ENCODE data around the gene SMPD4. TPM values are rescaled to one million over a fixed set of nuclear protein-coding genes. Genes with fewer than 3 reads are reported as not detected.

Gene SMPD4
- total and polyA plus RNA-seq, 2 of the 8 experiments (the other 6 are each of a cell fraction or from before 2014, with no cell fraction given) = 102 to 106 TPM

- TF ChIP-seq CHD7 (IDR thresholded peaks at IDR 0.05; ENCODE audit: insufficient replicate concordance, low read length) (no peak), JUND (IDR thresholded peaks at IDR 0.05; ENCODE audit: low read length) (no peak), RFX5 (IDR thresholded peaks at IDR 0.05; ENCODE audit: borderline replicate concordance, low read depth, low read length) (no peak), ATF2 (IDR thresholded peaks at IDR 0.05; ENCODE audit: low read length) (no peak), HDAC6 (IDR thresholded peaks at IDR 0.05; ENCODE audit: low read depth, low read length) (no peak), TBP (IDR thresholded peaks at IDR 0.05; ENCODE audit: low read depth, low read length) (no peak), KDM5A (IDR thresholded peaks at IDR 0.05; ENCODE audit: low read length) (no peak), SP4 (IDR thresholded peaks at IDR 0.05; ENCODE audit: low read length) (no peak), NANOG (IDR thresholded peaks at IDR 0.05; ENCODE audit: insufficient read depth, low read depth, low read length, poor library complexity, severe bottlenecking) (no peak)
These were observed 15.9 kb downstream of the SMPD4 start (continued) for GRCh38 chr2:130165293-130166016.
